ENCODE results near the gene SAXO2.
"Not testable (repeated sequence)": the region's sequence is repeated elsewhere in the genome, so short reads cannot be mapped to it uniquely, and the experiment has no call there.

The SAXO2 gene

GRCh38 chr15:82300883-82301282 lies 38.3 kb downstream of the SAXO2 start:
- H3K27me3 Mint-ChIP-seq: no peaks in the 10 kb centered on the region
- H3K9me3 Mint-ChIP-seq: no peaks in the 10 kb centered on the region
- H3K36me3 Mint-ChIP-seq (ENCODE audit: low read depth): no peaks in the 10 kb centered on the region
- peaks cover 14% of the 10 kb centered on the region for H3K4me1 Mint-ChIP-seq
- H3K4me3 Mint-ChIP-seq: no peak overlapping the region
- DNase-seq (no peak), ATAC-seq (no peak)
- H3K27ac Mint-ChIP-seq: no peak overlapping the region

- ATAC-seq (no peak), DNase-seq (no peak)
- Mint-ChIP-seq H3K27ac (no peak overlapping the region), H3K9me3 (no peaks in the 10 kb centered on the region), H3K4me1 (peaks cover 14% of the 10 kb centered on the region), H3K36me3 (ENCODE audit: low read depth) (no peaks in the 10 kb centered on the region), H3K27me3 (no peaks in the 10 kb centered on the region), H3K4me3 (no peak overlapping the region)
Measured at GRCh38 chr15:82301296-82302016, 38.8 kb downstream of the SAXO2 start.

GRCh38 chr15:82303956-82304777 lies 41.5 kb downstream of the SAXO2 start:
- Mint-ChIP-seq H3K4me3 (no peak overlapping the region), H3K4me1 (peaks cover 4% of the 10 kb centered on the region), H3K9me3 (no peaks in the 10 kb centered on the region), H3K36me3 (ENCODE audit: low read depth) (no peaks in the 10 kb centered on the region), H3K27me3 (no peaks in the 10 kb centered on the region), H3K27ac (no peak overlapping the region)
- ATAC-seq (no peak), DNase-seq (no peak)

- no peak for DNase-seq
- H3K4me1 Mint-ChIP-seq: peaks cover 4% of the 10 kb centered on the region
- H3K36me3 Mint-ChIP-seq (ENCODE audit: low read depth): no peaks in the 10 kb centered on the region
- H3K9me3 Mint-ChIP-seq: no peaks in the 10 kb centered on the region
- no peak overlapping the region for H3K4me3 Mint-ChIP-seq
- H3K27me3 Mint-ChIP-seq: no peaks in the 10 kb centered on the region
- H3K27ac Mint-ChIP-seq: no peak overlapping the region
- ATAC-seq: no peak
Measured at GRCh38 chr15:82304778-82305090, 42.1 kb downstream of the SAXO2 start.

GRCh38 chr15:82305621-82306048 lies 43.0 kb downstream of the SAXO2 start:
- Mint-ChIP-seq H3K4me1 (peaks cover 4% of the 10 kb centered on the region), H3K27me3 (no peaks in the 10 kb centered on the region), H3K4me3 (no peak overlapping the region), H3K36me3 (ENCODE audit: low read depth) (peaks cover 2% of the 10 kb centered on the region), H3K27ac (no peak overlapping the region), H3K9me3 (no peaks in the 10 kb centered on the region)
- ATAC-seq (no peak), DNase-seq (no peak)

GRCh38 chr15:82306791-82307713 lies 44.4 kb downstream of the SAXO2 start:
- H3K4me1 Mint-ChIP-seq: peaks cover 4% of the 10 kb centered on the region
- H3K4me3 Mint-ChIP-seq: no peak overlapping the region
- peaks cover 3% of the 10 kb centered on the region for H3K36me3 Mint-ChIP-seq (ENCODE audit: low read depth)
- H3K27ac Mint-ChIP-seq: no peak overlapping the region
- no peak for DNase-seq
- no peaks in the 10 kb centered on the region for H3K9me3 Mint-ChIP-seq
- no peaks in the 10 kb centered on the region for H3K27me3 Mint-ChIP-seq
- ATAC-seq: no peak

GRCh38 chr15:82307714-82308081 lies 45.1 kb downstream of the SAXO2 start:
- Mint-ChIP-seq H3K9me3 (no peaks in the 10 kb centered on the region), H3K4me1 (peaks cover 4% of the 10 kb centered on the region), H3K27me3 (no peaks in the 10 kb centered on the region), H3K4me3 (no peak overlapping the region), H3K36me3 (ENCODE audit: low read depth) (peaks cover 3% of the 10 kb centered on the region), H3K27ac (no peak overlapping the region)
- ATAC-seq (no peak), DNase-seq (no peak)

GRCh38 chr15:82309802-82310201 lies 47.2 kb downstream of the SAXO2 start:
- Mint-ChIP-seq H3K4me1 (peaks cover 2% of the 10 kb centered on the region), H3K9me3 (no peaks in the 10 kb centered on the region), H3K27ac (no peak overlapping the region), H3K27me3 (no peaks in the 10 kb centered on the region), H3K4me3 (no peak overlapping the region), H3K36me3 (ENCODE audit: low read depth) (peaks cover 3% of the 10 kb centered on the region)
- ATAC-seq (no peak), DNase-seq (no peak)

GRCh38 chr15:82311321-82311720 lies 48.7 kb downstream of the SAXO2 start:
- DNase-seq; H3K27ac Mint-ChIP-seq; H3K36me3 Mint-ChIP-seq (ENCODE audit: low read depth); H3K4me3 Mint-ChIP-seq; H3K27me3 Mint-ChIP-seq; H3K4me1 Mint-ChIP-seq; H3K9me3 Mint-ChIP-seq; ATAC-seq: not testable (repeated sequence)

GRCh38 chr15:82312586-82313349 lies 50.1 kb downstream of the SAXO2 start:
- DNase-seq (no peak), ATAC-seq (no peak)
- H3K27me3 Mint-ChIP-seq: no peaks in the 10 kb centered on the region
- H3K36me3 Mint-ChIP-seq (ENCODE audit: low read depth): peaks cover 3% of the 10 kb centered on the region
- no peaks in the 10 kb centered on the region for H3K4me1 Mint-ChIP-seq
- no peaks in the 10 kb centered on the region for H3K9me3 Mint-ChIP-seq
- no peak overlapping the region for H3K4me3 Mint-ChIP-seq
- H3K27ac Mint-ChIP-seq: no peak overlapping the region

- no peak for ATAC-seq
- peaks cover 3% of the 10 kb centered on the region for H3K36me3 Mint-ChIP-seq (ENCODE audit: low read depth)
- no peak for DNase-seq
- no peak overlapping the region for H3K4me3 Mint-ChIP-seq
- H3K9me3 Mint-ChIP-seq: no peaks in the 10 kb centered on the region
- H3K4me1 Mint-ChIP-seq: no peaks in the 10 kb centered on the region
- no peaks in the 10 kb centered on the region for H3K27me3 Mint-ChIP-seq
- H3K27ac Mint-ChIP-seq: no peak overlapping the region
Measured at GRCh38 chr15:82313446-82313845, 50.8 kb downstream of the SAXO2 start.

GRCh38 chr15:82313951-82314768 lies 51.5 kb downstream of the SAXO2 start:
- ATAC-seq; H3K36me3 Mint-ChIP-seq (ENCODE audit: low read depth); H3K9me3 Mint-ChIP-seq; H3K4me3 Mint-ChIP-seq; H3K4me1 Mint-ChIP-seq; H3K27me3 Mint-ChIP-seq; H3K27ac Mint-ChIP-seq; DNase-seq: not testable (repeated sequence)

- Mint-ChIP-seq H3K4me1 (no peaks in the 10 kb centered on the region), H3K27ac (no peak overlapping the region)
Measured at GRCh38 chr15:82314769-82315518, 52.3 kb downstream of the SAXO2 start.

More at GRCh38 chr15:82314769-82315518, 52.3 kb downstream of the SAXO2 start:
- no peaks in the 10 kb centered on the region for H3K27me3 Mint-ChIP-seq
- no peak for DNase-seq
- no peaks in the 10 kb centered on the region for H3K9me3 Mint-ChIP-seq
- peaks cover 3% of the 10 kb centered on the region for H3K36me3 Mint-ChIP-seq (ENCODE audit: low read depth)
- no peak overlapping the region for H3K4me3 Mint-ChIP-seq
- no peak for ATAC-seq
